GM12878 (cell line): ENCODE measurements around the gene RAB36. TPM values are rescaled to one million over a fixed set of nuclear protein-coding genes. Genes with fewer than 3 reads are reported as not detected.

Experiments
- BCL11A ChIP-seq: IDR thresholded peaks from 2 replicates; pipeline ENCODE4 v1.6.1; 2011; ENCODE audit warnings: low read depth, low read length
- CBFB ChIP-seq: IDR thresholded peaks from 2 replicates; pipeline ENCODE4 v1.6.1; 2016; ENCODE audit warnings: antibody characterized with exemption, low read depth
- CEBPB ChIP-seq, 2 experiments: fragments of 150-350 bp in 1 of 2; IDR thresholded peaks; 2 replicates each; pipeline ENCODE4 v1.6.1; 2012 to 2014; ENCODE audit warnings: low read depth in 2 of 2, low read length in 2 of 2, borderline replicate concordance in 1 of 2, inconsistent platforms in 1 of 2
- CREM ChIP-seq: IDR thresholded peaks from 2 replicates; pipeline ENCODE4 v1.6.1; 2014; ENCODE audit warnings: antibody characterized with exemption, low read depth
- DPF2 ChIP-seq: fragments of 450-650 bp; IDR thresholded peaks from 2 replicates; pipeline ENCODE4 v1.6.1; 2017; ENCODE audit warnings: mild to moderate bottlenecking
- EP300 ChIP-seq, 2 experiments: fragments of 150-350 bp in 1 of 2; IDR thresholded peaks; 2 replicates each; pipeline ENCODE4 v1.6.1; 2011 to 2012; ENCODE audit warnings: low read depth in 2 of 2, low read length in 2 of 2, borderline replicate concordance in 1 of 2, improper control_type of control experiment in 1 of 2, inconsistent platforms in 1 of 2; ENCODE audit not compliant: control insufficient read depth in 1 of 2
- ETV6 ChIP-seq, 2 experiments: fragments of 450-650 bp in 1 of 2; IDR thresholded peaks in 1 of 2; conservative IDR thresholded peaks in 1 of 2; 2 replicates each; pipeline ENCODE4 v1.6.1; 2014; ENCODE audit warnings: antibody characterized with exemption in 1 of 2, borderline replicate concordance in 1 of 2, low read depth in 1 of 2, mild to moderate bottlenecking in 1 of 2, moderate library complexity in 1 of 2
- FOXM1 ChIP-seq: IDR thresholded peaks from 2 replicates; pipeline ENCODE4 v1.6.1; 2012; ENCODE audit warnings: low read depth, mild to moderate bottlenecking, inconsistent platforms, low read length, moderate library complexity
- NFYB ChIP-seq: IDR thresholded peaks from 2 replicates; pipeline ENCODE4 v1.6.1; 2011; ENCODE audit warnings: low read depth, mild to moderate bottlenecking, low read length, improper control_type of control experiment, moderate library complexity; ENCODE audit not compliant: insufficient read depth
- NR2F1 ChIP-seq: fragments of 450-650 bp; conservative IDR thresholded peaks from 2 replicates; pipeline ENCODE4 v1.6.1; 2017; ENCODE audit warnings: mild to moderate bottlenecking
- PAX5 ChIP-seq: IDR thresholded peaks from 2 replicates; pipeline ENCODE4 v1.6.1; 2011; ENCODE audit warnings: low read depth, low read length, borderline replicate concordance
- RELA ChIP-seq: fragments of 450-650 bp; IDR thresholded peaks from 2 replicates; pipeline ENCODE4 v1.8.0; 2014; ENCODE audit warnings: borderline replicate concordance; ENCODE audit not compliant: partially characterized antibody
- SP1 ChIP-seq: IDR thresholded peaks from one replicate; pipeline ENCODE4 v1.6.1; 2011; ENCODE audit warnings: low read depth, low read length
- SREBF2 ChIP-seq: IDR thresholded peaks from 2 replicates; pipeline ENCODE4 v1.6.1; 2012; ENCODE audit warnings: mild to moderate bottlenecking, low read length
- STAT1 ChIP-seq: fragments of 450-650 bp; conservative IDR thresholded peaks from 2 replicates; pipeline ENCODE4 v1.6.1; 2014; ENCODE audit warnings: antibody characterized with exemption, mild to moderate bottlenecking
- STAT3 ChIP-seq: IDR thresholded peaks from 2 replicates; pipeline ENCODE4 v1.6.1; 2011; ENCODE audit warnings: low read depth, low read length, improper control_type of control experiment
- ZBED1 ChIP-seq: IDR thresholded peaks from 2 replicates; pipeline ENCODE4 v1.6.1; 2016; ENCODE audit warnings: borderline replicate concordance
- ZNF24 ChIP-seq: fragments of 450-650 bp; IDR thresholded peaks from 2 replicates; pipeline ENCODE4 v1.6.1; 2017; ENCODE audit warnings: antibody characterized with exemption, mild to moderate bottlenecking
- ZNF622 ChIP-seq: fragments of 450-650 bp; IDR thresholded peaks from 2 replicates; pipeline ENCODE4 v1.6.1; 2017; ENCODE audit warnings: mild to moderate bottlenecking, inconsistent platforms
- polyA plus RNA-seq, 11 experiments: library from polyadenylated mRNA; depleted of rRNA in 4 of 11; unstranded in 6 of 11; stranded (reverse) in 5 of 11; fragments of >200 nt; fragmentation: Nextera tagmentation in 4 of 11; fragmentation: Illumina TruSeq in 1 of 11; extraction: Ambion mirVana in 4 of 11; extraction: Trizol in 1 of 11; gene quantifications; 1 replicate in 1 of 11; 2 replicates in 10 of 11; pipeline versions ENCODE4 v1.2.1 to v1.2.3, GENCODE V29; 2011 to 2016; ENCODE audit warnings: inconsistent platforms in 2 of 11, missing spikeins in 2 of 11, low read depth in 1 of 11
- total RNA-seq, 4 experiments: library from RNA; depleted of rRNA in 3 of 4; stranded (reverse); fragments of >200 nt in 3 of 4; fragmentation: Illumina TruSeq in 1 of 4; extraction: Trizol in 1 of 4; gene quantifications; 2 replicates each; pipeline versions ENCODE4 v1.2.1 to v1.2.3, GENCODE V29; 2013 to 2021
- TF ChIP-seq, protein P1 (sequence below): fragments of 450-650 bp; IDR thresholded peaks from 2 replicates; pipeline ENCODE4 v1.6.1; 2016; ENCODE audit warnings: mild to moderate bottlenecking
- TF ChIP-seq, protein P2 (sequence below): fragments of 450-650 bp; IDR thresholded peaks from 2 replicates; pipeline ENCODE4 v1.6.1; 2016; ENCODE audit warnings: mild to moderate bottlenecking
- TF ChIP-seq, protein P3 (sequence below): fragments of 450-650 bp; IDR thresholded peaks from 2 replicates; pipeline ENCODE4 v1.6.1; 2017; ENCODE audit warnings: mild to moderate bottlenecking
- TF ChIP-seq, protein P4 (sequence below): fragments of 450-650 bp; IDR thresholded peaks from 2 replicates; pipeline ENCODE4 v1.6.1; 2017; ENCODE audit warnings: mild to moderate bottlenecking, moderate library complexity

The RAB36 gene
- total and polyA plus RNA-seq, 10 of the 15 experiments (the other 5 are each of a cell fraction or from before 2014, with no cell fraction given), result 0.31 to 2.7 (median 1.1) TPM

DNA sequence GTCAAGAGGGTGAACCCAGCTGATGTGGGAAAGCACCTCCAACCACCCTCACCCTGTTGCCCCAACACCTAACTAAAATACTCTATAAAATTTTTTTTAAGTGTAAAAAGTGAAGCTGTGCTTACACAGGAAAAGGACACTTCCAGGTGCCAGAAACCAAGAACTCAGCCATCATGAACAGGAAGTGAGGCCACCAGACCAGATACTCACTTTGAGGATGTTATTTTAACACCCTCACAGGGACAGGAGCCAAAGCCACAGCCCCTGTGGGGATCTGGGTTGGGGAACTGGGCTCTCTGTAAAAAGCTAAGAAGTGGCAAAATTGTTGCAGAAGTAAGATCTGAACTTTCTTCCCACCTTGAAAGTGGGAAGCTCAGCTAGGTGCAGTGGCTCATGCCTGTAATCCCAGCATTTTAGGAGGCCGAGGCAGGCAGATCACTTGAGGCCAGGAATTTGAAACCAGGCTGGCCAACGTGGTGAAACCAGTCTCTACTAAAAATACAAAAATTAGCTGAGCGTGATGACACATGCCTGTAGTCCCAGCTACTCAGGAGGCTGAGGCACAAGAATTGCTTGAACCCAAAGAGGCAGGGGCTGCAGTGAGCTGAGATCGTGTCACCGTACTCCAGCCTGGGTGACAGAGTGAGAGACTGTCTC is 7.2 kb upstream of the RAB36 start (continued):
- TF ChIP-seq CEBPB (IDR thresholded peaks at IDR 0.05; ENCODE audit: borderline replicate concordance in 1 of 2, low read depth in 2 of 2, low read length in 2 of 2) (no peak), SREBF2 (no peak), ZNF24 (0 out of 2 replicates have a peak, but pooled peaks have one; percentile 16), PAX5 (no peak), EP300 (IDR thresholded peaks at IDR 0.05; ENCODE audit: borderline replicate concordance in 1 of 2, control insufficient read depth in 1 of 2, low read depth in 2 of 2, low read length in 2 of 2) (peak in 1 of 2 experiments; percentile 65; a peak in 1 of 4 replicates), BCL11A (no peak), RELA (no peak), NFYB (no peak), NR2F1 (peak; percentile 35; the same call in 1 of the 2 replicates), SP1 (no peak), ETV6 (conservative IDR thresholded peaks at IDR 0.05 in 1 of 2, IDR thresholded peaks at IDR 0.05 in 1 of 2; ENCODE audit: borderline replicate concordance in 1 of 2, low read depth in 1 of 2) (peak in 1 of 2 experiments; percentile 87; a peak in 2 of 4 replicates), DPF2 (peak; percentile 91), ZNF622 (no peak), FOXM1 (no peak), CBFB (peak; percentile 70; the same call in 1 of the 2 replicates), CREM (peak; percentile 40; the same call in 1 of the 2 replicates), STAT3 (no peak), ZBED1 (peak; percentile 37; the same call in 1 of the 2 replicates), STAT1 (no peak)
- TF ChIP-seq, protein P1, sequence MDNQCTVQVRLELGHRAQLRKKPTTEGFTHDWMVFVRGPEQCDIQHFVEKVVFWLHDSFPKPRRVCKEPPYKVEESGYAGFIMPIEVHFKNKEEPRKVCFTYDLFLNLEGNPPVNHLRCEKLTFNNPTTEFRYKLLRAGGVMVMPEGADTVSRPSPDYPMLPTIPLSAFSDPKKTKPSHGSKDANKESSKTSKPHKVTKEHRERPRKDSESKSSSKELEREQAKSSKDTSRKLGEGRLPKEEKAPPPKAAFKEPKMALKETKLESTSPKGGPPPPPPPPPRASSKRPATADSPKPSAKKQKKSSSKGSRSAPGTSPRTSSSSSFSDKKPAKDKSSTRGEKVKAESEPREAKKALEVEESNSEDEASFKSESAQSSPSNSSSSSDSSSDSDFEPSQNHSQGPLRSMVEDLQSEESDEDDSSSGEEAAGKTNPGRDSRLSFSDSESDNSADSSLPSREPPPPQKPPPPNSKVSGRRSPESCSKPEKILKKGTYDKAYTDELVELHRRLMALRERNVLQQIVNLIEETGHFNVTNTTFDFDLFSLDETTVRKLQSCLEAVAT, result no peak
- TF ChIP-seq, protein P2, sequence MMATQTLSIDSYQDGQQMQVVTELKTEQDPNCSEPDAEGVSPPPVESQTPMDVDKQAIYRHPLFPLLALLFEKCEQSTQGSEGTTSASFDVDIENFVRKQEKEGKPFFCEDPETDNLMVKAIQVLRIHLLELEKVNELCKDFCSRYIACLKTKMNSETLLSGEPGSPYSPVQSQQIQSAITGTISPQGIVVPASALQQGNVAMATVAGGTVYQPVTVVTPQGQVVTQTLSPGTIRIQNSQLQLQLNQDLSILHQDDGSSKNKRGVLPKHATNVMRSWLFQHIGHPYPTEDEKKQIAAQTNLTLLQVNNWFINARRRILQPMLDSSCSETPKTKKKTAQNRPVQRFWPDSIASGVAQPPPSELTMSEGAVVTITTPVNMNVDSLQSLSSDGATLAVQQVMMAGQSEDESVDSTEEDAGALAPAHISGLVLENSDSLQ, result 0 out of 2 replicates have a peak, but pooled peaks have one; percentile 5
- TF ChIP-seq, protein P3, sequence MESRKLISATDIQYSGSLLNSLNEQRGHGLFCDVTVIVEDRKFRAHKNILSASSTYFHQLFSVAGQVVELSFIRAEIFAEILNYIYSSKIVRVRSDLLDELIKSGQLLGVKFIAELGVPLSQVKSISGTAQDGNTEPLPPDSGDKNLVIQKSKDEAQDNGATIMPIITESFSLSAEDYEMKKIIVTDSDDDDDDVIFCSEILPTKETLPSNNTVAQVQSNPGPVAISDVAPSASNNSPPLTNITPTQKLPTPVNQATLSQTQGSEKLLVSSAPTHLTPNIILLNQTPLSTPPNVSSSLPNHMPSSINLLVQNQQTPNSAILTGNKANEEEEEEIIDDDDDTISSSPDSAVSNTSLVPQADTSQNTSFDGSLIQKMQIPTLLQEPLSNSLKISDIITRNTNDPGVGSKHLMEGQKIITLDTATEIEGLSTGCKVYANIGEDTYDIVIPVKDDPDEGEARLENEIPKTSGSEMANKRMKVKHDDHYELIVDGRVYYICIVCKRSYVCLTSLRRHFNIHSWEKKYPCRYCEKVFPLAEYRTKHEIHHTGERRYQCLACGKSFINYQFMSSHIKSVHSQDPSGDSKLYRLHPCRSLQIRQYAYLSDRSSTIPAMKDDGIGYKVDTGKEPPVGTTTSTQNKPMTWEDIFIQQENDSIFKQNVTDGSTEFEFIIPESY, result no peak
- TF ChIP-seq, protein P4, sequence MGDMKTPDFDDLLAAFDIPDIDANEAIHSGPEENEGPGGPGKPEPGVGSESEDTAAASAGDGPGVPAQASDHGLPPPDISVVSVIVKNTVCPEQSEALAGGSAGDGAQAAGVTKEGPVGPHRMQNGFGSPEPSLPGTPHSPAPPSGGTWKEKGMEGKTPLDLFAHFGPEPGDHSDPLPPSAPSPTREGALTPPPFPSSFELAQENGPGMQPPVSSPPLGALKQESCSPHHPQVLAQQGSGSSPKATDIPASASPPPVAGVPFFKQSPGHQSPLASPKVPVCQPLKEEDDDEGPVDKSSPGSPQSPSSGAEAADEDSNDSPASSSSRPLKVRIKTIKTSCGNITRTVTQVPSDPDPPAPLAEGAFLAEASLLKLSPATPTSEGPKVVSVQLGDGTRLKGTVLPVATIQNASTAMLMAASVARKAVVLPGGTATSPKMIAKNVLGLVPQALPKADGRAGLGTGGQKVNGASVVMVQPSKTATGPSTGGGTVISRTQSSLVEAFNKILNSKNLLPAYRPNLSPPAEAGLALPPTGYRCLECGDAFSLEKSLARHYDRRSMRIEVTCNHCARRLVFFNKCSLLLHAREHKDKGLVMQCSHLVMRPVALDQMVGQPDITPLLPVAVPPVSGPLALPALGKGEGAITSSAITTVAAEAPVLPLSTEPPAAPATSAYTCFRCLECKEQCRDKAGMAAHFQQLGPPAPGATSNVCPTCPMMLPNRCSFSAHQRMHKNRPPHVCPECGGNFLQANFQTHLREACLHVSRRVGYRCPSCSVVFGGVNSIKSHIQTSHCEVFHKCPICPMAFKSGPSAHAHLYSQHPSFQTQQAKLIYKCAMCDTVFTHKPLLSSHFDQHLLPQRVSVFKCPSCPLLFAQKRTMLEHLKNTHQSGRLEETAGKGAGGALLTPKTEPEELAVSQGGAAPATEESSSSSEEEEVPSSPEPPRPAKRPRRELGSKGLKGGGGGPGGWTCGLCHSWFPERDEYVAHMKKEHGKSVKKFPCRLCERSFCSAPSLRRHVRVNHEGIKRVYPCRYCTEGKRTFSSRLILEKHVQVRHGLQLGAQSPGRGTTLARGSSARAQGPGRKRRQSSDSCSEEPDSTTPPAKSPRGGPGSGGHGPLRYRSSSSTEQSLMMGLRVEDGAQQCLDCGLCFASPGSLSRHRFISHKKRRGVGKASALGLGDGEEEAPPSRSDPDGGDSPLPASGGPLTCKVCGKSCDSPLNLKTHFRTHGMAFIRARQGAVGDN, result peak; percentile 95
